Ishikawa (cell line): Measurements from ENCODE around the gene OXA1L.

Source experiments
- CEBPB ChIP-seq: IDR thresholded peaks from 2 replicates; pipeline ENCODE4 v1.6.1; 2012
- CREB1 ChIP-seq: IDR thresholded peaks from 2 replicates; pipeline ENCODE4 v1.6.1; 2012; ENCODE audit warnings: low read depth
- EP300 ChIP-seq: IDR thresholded peaks from 2 replicates; pipeline ENCODE4 v1.6.1; 2012; ENCODE audit warnings: borderline replicate concordance
- RAD21 ChIP-seq: IDR thresholded peaks from 2 replicates; pipeline ENCODE4 v1.6.1; 2012; ENCODE audit warnings: low read depth
- TAF1 ChIP-seq: IDR thresholded peaks from 2 replicates; pipeline ENCODE4 v1.6.1; 2012; ENCODE audit warnings: low read depth, mild to moderate bottlenecking
- YY1 ChIP-seq: IDR thresholded peaks from 2 replicates; pipeline ENCODE4 v1.6.1; 2012; ENCODE audit warnings: low read depth
- ZBTB7A ChIP-seq: IDR thresholded peaks from 2 replicates; pipeline ENCODE4 v1.6.1; 2012; ENCODE audit warnings: low read depth
- TF ChIP-seq, protein P1 (sequence below): IDR thresholded peaks from 2 replicates; pipeline ENCODE4 v1.6.1; 2012; ENCODE audit warnings: low read depth, mild to moderate bottlenecking
- TF ChIP-seq, protein P2 (sequence below): IDR thresholded peaks from 2 replicates; pipeline ENCODE4 v1.6.1; 2012

DNA sequence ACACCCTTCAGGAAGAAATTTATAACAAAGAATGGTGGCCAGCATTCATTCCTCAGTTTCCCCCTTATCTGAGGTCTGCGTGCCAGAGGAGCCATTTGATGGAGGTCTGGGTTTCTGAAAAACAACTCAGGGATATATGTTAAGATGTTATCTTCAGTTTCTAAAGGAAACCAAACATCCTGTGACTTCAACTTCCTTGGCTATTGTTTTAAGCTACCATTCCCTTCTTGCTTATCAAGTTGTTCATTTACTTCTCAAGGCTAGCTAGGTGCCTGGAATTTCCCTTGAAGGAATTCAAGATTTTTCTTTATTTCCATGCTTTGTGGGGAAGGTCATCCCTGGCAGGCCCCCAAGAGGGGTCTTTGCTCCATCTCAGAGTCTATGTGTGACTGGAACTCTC, 27.1 kb upstream of the OXA1L start:
- TF ChIP-seq, protein P1, sequence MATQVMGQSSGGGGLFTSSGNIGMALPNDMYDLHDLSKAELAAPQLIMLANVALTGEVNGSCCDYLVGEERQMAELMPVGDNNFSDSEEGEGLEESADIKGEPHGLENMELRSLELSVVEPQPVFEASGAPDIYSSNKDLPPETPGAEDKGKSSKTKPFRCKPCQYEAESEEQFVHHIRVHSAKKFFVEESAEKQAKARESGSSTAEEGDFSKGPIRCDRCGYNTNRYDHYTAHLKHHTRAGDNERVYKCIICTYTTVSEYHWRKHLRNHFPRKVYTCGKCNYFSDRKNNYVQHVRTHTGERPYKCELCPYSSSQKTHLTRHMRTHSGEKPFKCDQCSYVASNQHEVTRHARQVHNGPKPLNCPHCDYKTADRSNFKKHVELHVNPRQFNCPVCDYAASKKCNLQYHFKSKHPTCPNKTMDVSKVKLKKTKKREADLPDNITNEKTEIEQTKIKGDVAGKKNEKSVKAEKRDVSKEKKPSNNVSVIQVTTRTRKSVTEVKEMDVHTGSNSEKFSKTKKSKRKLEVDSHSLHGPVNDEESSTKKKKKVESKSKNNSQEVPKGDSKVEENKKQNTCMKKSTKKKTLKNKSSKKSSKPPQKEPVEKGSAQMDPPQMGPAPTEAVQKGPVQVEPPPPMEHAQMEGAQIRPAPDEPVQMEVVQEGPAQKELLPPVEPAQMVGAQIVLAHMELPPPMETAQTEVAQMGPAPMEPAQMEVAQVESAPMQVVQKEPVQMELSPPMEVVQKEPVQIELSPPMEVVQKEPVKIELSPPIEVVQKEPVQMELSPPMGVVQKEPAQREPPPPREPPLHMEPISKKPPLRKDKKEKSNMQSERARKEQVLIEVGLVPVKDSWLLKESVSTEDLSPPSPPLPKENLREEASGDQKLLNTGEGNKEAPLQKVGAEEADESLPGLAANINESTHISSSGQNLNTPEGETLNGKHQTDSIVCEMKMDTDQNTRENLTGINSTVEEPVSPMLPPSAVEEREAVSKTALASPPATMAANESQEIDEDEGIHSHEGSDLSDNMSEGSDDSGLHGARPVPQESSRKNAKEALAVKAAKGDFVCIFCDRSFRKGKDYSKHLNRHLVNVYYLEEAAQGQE = no peak
- TF ChIP-seq CREB1 = no peak
- TF ChIP-seq TAF1 = no peak
- TF ChIP-seq RAD21 = no peak
- TF ChIP-seq YY1 = no peak
- no peak for TF ChIP-seq CEBPB
- TF ChIP-seq EP300 = no peak
- no peak for TF ChIP-seq ZBTB7A
- TF ChIP-seq, protein P2, sequence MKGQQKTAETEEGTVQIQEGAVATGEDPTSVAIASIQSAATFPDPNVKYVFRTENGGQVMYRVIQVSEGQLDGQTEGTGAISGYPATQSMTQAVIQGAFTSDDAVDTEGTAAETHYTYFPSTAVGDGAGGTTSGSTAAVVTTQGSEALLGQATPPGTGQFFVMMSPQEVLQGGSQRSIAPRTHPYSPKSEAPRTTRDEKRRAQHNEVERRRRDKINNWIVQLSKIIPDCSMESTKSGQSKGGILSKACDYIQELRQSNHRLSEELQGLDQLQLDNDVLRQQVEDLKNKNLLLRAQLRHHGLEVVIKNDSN = no peak
